HG02840 (cell line): ENCODE results near the gene NAALADL2.
A peak's percentile ranks its signal among the peaks of the same experiment; 100 is the strongest.

Source experiments
- ATAC-seq: cut with Tn5 transposase; IDR thresholded peaks from one replicate; pipeline ENCODE4 v1.9.1; 2021; ENCODE audit warnings: mild to moderate bottlenecking, moderate library complexity, moderate number of reproducible peaks; ENCODE audit not compliant: unreplicated experiment, low FRiP score

NAALADL2 gene

DNA sequence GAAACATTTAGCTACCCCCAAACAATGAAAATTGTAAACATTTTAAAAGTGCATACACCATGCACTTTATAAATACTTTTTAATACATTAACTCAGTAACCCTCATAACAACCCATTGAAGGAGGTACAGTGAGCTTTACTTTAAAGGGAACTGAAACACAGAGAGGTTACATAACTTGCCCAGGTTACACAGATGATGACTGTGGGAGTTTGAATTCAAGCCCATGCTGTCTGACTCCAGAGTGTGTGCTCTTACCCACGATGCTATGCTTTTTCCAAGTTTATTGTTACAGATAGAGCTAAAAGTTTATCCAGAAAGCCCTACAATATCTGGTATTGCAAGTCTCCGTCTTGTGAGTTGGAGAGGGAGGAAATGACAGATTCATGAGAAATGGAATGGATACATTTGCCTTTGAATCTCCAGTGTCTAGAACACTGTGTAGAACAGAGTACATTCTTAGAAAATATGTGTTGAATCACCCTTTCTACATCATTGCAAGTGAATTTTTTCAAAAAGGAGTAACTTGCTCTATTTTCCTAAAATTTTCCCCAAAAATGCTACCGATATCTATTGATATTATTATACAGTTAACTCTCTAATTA lies 428.3 kb downstream of the NAALADL2 start:
- ATAC-seq: peak; percentile 87

DNA sequence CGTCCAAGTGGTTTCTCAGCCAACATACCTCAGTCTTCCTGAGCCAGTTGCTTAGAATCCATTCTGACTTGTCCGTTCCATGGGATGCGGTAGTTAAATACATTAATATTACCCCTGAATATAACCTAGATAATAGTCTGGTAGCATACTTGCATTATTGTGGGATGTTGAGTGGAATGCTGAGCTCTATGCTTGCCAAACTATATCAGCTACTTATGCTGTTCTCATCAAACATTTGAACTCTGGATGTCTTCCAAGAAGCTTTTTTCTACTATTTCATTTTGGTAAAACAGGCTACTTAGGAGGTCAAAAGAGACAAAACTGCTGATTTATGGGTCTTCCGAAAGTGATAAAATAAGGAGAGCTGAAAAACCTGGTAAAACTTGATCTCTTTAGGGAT lies 429.5 kb downstream of the NAALADL2 start:
- no peak for ATAC-seq

DNA sequence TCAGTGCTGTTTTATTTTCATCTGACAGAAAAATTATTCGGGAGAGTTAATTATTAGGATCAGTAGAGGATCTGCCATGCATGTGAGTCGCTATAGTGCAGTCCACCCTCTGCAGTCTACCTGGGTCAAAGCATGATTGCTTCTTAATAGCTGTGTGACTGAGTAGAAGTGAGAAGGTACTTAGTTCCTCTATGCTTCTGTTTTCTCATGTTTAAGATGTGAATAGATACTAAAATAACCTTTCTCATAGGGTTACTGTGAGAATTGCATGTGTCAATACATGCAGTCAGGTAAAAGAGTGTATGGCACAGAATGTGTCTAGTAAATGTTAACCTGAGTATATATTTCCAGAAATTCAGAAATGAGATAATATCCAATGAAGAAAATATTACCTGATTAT lies 435.7 kb downstream of the NAALADL2 start:
- ATAC-seq: no peak

DNA sequence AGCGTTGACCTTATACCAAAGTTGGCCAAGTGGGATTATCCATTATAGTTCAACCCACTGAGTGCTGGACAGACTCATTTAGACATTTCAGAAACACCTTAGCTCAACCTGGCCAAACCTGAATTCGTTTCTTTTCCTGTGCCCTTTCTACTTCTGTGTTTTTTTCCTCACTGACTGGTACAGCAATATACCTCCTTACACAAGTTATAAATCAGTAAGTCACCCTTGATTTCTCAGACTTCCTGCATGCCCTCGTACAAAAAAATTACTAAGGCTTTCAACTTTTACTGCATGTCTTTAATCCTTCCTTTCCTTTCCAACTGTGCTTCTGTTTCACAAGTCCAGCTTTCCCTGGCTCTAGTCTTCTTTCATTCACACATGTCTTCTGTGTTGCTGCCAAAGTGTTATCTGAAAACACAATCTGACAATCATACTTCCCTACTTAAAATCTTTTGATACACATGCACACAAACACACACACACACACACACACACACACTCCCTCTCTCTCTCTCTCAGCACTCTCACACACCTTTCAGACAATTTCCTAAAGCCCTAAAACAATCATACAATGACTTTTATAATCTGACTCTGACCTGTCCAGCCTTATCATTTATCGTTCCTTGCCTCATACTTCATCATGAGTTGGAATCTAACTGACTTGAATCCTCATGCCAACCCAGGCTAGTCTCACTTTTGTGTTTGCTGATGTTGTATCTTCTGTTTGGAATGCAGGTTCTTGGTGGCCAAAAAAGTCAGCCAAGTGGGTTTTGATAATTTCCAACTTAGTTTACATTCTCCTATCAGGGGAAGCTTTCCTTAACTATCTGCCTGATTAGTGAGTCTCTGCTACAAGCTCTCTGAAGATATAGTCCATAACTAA lies 436.4 kb downstream of the NAALADL2 start:
- no peak for ATAC-seq

DNA sequence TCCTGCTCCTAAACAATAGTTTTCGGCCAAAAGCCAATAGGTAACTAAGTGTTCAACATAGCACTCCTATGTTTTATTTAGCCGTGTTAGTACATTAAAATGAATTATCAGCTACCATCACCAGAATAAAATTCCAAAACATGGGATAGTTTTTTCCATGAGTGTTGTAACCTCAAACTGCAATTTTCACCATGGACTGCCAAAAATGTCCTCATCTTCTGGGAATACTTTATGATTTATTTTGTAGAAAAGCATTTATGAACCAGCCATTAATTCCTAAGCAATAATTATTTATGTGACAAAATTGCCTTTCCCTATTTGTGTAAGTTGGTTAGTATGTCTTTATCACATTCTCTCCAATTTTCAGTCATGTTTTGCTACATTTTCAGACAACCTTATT lies 438.1 kb downstream of the NAALADL2 start:
- ATAC-seq: no peak

DNA sequence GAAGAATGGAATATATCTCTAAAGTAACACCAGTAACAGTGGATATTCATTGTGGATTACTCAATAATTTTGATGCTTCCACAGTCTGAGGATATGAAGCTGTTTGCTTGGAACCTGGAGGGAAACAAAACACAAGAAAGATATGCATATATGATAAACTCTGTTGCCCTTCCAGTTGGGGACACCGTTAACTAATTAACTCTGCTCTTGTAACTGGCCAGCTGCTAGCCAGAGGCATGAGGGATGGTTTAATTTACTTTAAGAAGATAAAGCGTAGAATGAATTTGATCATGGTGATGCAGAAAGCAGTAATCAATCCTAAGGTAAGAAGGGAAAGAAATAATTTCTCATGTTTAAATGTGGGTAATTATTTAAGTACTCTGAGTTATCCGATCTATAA lies 442.6 kb downstream of the NAALADL2 start:
- ATAC-seq: no peak

DNA sequence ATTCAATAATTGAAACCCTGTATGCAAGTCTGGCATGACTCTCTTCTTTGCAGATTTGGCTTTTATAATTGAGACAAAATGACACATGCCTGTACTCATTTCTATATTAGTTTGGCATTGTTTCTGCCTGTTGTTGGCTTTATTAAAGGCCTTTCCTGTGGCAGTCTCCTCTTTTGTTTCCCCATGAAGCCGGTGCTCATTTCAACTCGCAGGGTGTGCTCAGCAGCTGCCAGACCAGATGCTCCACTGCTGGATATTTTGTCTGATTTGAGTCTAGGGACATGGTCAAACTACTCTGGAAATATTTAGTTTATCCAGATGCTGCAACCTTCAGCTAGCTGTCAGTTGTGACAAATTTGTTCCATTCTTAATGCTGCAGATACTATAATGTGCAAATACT lies 445.3 kb downstream of the NAALADL2 start:
- no peak for ATAC-seq

DNA sequence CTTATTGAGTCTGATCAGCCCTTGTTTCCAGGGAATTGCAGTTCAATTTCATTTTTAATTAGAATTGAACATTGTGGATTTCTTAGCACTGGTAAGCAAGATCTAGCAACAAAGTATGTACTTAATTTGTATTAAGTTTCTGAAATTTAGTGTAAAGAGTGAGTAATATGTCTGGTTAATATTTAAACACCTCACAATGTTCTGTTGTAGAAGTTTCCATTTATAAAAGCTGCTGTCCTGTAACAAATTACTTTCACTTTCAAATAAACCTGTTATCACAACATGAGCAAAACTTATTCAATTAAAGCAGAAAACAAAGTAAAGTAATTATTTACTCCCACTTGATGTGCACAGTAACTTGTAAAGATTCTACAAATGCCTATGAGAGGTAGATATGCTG lies 448.5 kb downstream of the NAALADL2 start:
- ATAC-seq: no peak

DNA sequence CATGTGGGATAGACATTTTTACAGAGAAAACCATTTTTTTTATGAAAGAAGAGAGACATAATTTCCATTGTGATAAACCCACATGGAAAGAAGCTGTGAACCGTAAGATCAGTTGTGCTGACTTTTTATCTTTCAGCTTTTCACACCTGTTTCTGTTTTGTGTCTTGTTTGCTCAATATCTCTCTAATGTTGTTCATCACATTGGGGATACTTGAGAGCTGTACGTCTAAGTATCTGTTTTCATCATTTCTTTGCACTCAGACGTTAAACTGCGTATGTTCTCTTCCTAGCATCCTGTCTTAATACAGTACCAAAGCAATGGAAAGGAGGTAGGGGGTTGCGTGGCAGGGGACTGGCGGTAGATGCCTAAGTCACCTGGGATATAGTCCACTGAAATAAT lies 449.0 kb downstream of the NAALADL2 start:
- ATAC-seq: no peak

DNA sequence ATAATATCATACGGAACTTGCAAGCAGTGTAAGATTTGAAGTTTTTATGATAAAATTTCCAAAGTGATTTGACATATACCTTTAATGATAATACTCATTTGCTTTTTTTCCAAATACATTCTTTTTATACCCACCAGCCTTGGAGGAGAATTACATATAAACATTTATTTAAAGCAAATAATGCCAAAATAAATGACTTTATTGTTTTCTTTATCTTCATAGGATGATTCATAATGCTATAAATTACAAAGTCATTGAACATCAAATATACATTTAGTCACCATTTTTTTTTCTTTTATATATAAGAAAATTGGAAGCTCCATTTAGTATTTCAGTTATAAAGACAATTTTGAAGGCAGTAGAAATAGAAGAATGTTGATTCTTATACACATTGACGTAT lies 450.9 kb downstream of the NAALADL2 start:
- ATAC-seq: no peak

DNA sequence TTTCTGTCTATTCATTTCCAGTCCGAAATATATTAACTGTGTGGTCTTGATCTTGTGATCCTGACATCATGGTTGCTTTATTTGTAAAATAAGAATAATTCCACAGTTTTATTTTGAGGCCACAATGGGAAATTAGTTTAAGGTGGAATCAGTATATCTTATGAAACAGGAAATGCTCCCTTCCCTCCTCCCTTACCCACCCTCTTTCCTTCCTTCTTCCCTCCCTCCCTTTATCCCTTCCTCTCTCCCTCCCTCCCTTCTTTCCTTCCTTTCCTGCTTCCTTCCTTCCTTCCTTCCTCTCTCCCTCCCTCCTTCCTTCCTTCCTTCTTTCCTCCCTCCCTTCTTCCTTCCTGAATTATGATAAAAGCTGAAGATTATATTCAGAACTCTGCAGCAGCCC lies 452.3 kb downstream of the NAALADL2 start:
- ATAC-seq: no peak

DNA sequence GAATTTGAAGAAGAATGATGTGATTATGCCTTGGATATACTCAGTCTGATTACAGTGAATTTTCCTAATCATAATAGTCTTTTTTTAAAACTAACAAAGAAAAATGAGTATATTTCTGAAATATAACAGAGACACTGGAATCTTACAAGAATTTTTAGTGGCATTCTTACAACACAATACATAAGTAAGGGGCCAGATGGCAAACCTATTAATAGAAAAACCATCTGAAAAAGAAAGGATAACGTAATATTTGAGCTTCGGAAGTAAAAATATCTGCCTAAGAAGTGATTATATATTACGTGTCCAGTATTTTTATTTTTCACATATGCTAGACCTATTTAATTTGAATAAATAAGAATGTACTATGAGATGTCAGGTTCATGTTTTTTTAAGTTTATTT lies 452.8 kb downstream of the NAALADL2 start:
- ATAC-seq: no peak

DNA sequence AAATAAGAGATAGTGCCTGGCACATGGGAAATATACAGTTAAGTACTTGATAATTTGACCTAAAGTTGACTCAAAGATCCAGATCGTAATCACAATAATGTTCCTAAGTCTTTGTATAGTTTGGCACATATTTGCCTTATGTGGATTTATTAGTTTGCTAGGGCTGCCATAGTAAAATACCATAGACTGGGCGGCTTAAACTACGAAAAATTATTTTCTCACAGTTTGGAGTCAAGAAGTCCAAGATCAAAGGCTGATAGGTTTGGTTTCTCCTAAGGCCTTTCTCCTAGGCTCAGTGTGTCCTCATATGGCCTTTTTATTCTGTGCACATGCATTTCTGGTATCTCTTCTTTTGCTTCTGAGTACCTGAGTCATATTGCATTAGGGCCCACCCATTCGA lies 453.7 kb downstream of the NAALADL2 start:
- no peak for ATAC-seq

DNA sequence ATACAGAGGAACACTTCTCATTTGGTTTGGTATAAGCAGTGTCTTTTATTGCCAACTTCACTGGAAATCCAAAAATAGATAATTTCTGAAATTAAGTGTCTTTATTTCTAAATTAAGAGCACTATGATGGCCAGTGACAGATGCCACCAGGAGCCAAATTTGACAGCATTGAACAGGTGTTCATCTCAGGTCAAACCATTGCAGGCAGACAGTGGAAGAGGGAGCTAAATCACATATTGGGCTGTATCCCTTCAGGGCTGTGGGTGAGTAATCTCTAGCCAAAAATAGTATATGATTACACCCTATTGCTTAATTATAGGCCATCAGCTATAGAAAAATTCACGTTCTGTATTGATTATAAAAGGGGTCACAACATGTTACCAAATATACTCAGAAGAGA lies 457.7 kb downstream of the NAALADL2 start:
- no peak for ATAC-seq

DNA sequence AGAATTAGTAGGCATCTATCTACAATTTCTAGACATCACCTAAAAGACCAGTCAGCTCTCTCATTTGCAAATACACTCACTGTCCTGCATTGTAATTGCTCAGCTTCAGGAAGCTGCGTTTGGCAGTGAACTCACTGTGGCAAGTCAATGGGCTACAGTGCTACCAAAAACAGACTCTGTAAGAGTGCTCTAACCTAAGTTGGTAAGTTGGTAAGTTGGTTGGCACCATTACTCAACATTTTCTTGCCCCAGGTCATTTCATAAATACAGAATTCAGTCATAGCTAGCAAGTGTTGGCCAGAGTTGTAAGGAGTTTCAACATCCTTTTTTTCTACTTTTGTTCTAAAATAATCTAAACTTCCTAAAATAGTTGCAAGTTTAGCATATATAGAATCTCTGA lies 466.3 kb downstream of the NAALADL2 start:
- no peak for ATAC-seq

DNA sequence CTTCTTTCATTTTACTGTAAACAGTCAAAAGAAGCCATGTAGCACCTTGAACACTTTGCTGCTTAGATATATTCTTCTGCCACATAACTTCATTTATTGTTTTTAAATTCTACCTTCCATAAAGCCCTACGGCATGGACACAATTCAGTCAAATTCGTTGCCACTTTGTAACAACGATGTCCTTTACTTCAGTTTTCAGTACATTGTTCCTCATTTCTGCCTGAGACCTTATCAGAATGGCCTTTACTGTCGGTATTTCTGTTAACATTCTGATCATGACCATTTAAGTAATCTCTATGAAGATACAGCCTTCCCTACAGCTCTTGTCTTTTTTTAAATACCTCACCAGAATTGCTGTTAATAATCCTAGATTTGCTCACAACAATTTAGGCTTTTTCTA lies 466.9 kb downstream of the NAALADL2 start:
- ATAC-seq: no peak

DNA sequence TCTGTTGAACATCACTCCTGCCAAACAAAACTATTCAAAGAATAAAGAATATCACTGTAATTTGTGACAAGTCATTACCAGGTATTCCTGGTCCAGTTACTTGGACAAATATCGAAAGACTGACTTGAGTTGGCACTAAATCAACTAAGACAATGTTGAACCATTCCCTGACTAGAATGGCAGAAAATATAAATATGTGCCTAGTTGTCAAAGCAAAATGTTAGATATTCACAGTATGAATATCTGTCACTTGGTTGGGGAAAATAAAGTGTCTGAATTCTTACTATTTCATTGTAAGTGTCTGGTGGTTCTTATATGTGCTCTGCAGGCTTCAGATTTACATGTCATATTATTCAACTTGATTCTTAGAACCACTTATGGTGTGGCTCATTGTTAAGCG lies 470.2 kb downstream of the NAALADL2 start:
- no peak for ATAC-seq

DNA sequence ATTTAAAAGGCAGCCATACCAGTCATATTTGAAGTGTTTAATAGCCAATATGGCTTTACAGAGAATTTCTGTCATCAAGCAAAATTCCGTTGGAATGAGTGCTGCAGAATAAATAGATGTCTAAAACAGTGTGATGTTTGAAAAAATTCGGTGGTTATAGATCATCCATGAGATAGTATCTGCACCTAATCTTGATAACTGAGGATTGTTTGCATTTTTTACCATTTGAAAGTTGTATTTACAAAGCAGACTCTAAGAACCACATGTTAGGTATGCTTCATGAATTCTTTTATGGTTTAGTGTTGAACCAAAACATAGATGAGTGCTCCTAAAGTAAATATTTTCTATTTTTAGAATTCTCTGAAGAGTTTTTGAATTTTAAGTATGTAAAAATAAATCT lies 476.1 kb downstream of the NAALADL2 start:
- no peak for ATAC-seq

DNA sequence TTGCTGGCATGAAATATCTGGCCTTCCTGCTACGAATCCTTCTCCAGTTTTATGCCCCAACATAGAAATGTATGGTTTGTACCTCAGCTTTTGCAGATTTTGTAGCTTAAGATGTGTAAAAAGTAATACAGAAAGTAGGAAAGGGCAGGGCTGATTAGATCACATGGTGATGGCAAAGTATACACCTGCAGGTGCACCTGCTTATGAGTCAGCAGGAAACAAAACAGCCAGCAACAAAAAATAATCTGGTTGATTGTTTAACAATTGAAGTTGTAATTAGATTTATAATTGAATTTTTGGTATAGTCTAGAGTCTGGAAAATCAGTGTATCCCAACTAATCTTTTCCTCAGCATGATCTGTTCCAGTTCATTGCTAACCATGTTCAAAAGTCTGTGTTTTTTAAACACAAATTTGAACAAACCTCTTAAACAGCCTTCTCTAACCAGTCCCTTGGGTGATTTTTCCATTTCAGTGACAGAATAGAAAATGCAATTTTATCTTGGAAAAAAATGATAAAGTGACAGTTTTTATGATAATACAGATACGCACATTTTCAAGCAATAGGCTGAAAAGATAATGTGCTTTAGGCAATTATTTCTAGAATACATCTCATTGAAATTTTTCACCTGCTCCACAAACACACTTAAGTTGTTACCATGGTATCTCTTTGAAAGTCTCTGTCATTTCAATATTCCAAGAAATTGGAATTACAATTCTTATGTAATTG lies 477.4 kb downstream of the NAALADL2 start:
- ATAC-seq: no peak

DNA sequence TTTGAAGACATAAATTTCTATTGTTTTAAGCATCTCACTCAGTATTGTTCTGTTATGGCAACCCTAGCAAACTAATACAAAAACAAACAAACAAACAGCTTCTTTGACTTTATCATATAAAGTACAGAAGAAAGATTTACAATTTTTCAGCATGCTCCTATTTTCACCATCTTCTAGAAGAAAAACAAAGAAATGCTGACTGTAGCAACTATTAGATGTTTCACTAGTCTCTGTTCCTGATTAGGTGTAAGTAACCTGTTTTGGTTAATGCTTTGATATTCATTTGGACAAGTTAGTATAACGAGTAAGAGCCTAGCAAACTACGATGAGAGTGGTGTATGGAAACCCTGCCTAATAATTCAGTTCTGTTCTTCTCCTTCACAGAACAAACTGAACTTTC lies 478.5 kb downstream of the NAALADL2 start:
- no peak for ATAC-seq

DNA sequence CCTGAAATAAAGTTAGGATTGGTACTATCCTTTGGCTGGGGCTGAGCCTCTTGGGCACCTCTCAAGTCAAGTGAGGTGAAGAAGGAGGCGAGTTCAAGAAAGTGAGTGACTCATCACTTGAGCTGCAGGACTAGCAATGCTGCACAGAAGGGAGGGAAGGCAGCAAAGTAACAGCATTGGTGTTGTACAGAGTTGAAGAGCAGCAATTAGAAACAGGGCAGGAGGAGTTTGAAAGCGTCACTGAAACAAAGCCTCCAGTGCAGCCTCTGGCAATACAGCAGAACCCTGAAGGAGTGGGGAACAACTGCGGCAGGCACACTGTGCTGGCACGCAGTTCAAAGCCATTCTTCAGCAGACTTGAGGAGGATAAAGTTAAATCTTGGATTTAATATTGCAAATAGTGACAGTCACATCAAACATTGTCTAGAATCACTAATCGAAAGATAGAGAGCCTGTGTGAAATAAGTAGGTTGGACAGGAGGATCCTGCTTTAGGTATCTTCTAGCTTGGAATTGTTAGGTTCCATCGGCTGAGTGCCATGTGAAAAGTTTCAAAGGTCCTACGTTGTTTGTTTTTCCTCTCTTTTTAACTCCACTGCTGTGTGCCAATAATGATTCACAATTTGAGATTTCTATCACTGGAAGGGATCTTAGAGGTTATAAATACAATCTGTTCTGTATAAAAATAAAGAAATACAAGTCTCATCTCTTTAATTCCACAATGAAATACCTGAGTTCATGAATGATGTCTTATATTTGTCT lies 479.8 kb downstream of the NAALADL2 start:
- ATAC-seq: no peak
